ENCODE data around the gene CKLF. TPM values are rescaled to one million over a fixed set of nuclear protein-coding genes. Genes with fewer than 3 reads are reported as not detected.

Gene CKLF
- total and polyA plus RNA-seq, 2 donors: 53.8 to 126 TPM

- H3K27ac ChIP-seq (ENCODE audit: low read depth in 1 of 2, low read length in 1 of 2): no peak overlapping the region
- no peaks in the 10 kb centered on the region for H3K9me3 ChIP-seq (ENCODE audit: control insufficient read depth in 2 of 2, insufficient read depth in 1 of 2, low read length in 1 of 2)
- peaks cover 0 to 18% of the 10 kb centered on the region in 2 donors for H3K27me3 ChIP-seq (ENCODE audit: control insufficient read depth in 2 of 2, insufficient read depth in 1 of 2, low read length in 1 of 2)
- DNase-seq (ENCODE audit: low read depth in 6 of 9, low spot score in 9 of 9): no peak
- WGBS: 96% methylated on average over 4 of the region's 4 CpGs
- no peak overlapping the region for H3K4me3 ChIP-seq (ENCODE audit: low read length in 2 of 2)
- H3K4me1 ChIP-seq (ENCODE audit: control insufficient read depth in 2 of 2, insufficient read depth in 2 of 2, low read length in 2 of 2): peaks cover 17 to 33% of the 10 kb centered on the region in 2 donors
- H3K36me3 ChIP-seq (ENCODE audit: control insufficient read depth in 2 of 2, insufficient read depth in 2 of 2, low read length in 1 of 2): no peaks in the 10 kb centered on the region
Observed at GRCh38 chr16:66580605-66581209, 28.3 kb downstream of the CKLF start.

- no peak for DNase-seq (ENCODE audit: low read depth in 6 of 9, low spot score in 9 of 9)
- H3K4me1 ChIP-seq (ENCODE audit: control insufficient read depth in 2 of 2, insufficient read depth in 2 of 2, low read length in 2 of 2): peaks cover 20 to 40% of the 10 kb centered on the region in 2 donors
- 83% methylated on average over 3 of the region's 3 CpGs for WGBS
- H3K36me3 ChIP-seq (ENCODE audit: control insufficient read depth in 2 of 2, insufficient read depth in 2 of 2, low read length in 1 of 2): no peaks in the 10 kb centered on the region
- H3K9me3 ChIP-seq (ENCODE audit: control insufficient read depth in 2 of 2, insufficient read depth in 1 of 2, low read length in 1 of 2): no peaks in the 10 kb centered on the region
- H3K4me3 ChIP-seq (ENCODE audit: low read length in 2 of 2): no peak overlapping the region
- peaks cover 0 to 18% of the 10 kb centered on the region in 2 donors for H3K27me3 ChIP-seq (ENCODE audit: control insufficient read depth in 2 of 2, insufficient read depth in 1 of 2, low read length in 1 of 2)
- no peak overlapping the region for H3K27ac ChIP-seq (ENCODE audit: low read depth in 1 of 2, low read length in 1 of 2)
Observed at GRCh38 chr16:66581246-66581952, 29.0 kb downstream of the CKLF start.

- DNase-seq (ENCODE audit: low read depth in 6 of 9, low spot score in 9 of 9): no peak
- H3K4me3 ChIP-seq (ENCODE audit: low read length in 2 of 2): no peak overlapping the region
- no peaks in the 10 kb centered on the region for H3K27me3 ChIP-seq (ENCODE audit: control insufficient read depth in 2 of 2, insufficient read depth in 1 of 2, low read length in 1 of 2)
- H3K27ac ChIP-seq (ENCODE audit: low read depth in 1 of 2, low read length in 1 of 2): peak overlapping the region in 1 of 2 donors; percentile 17
- peaks cover 21 to 47% of the 10 kb centered on the region in 2 donors for H3K4me1 ChIP-seq (ENCODE audit: control insufficient read depth in 2 of 2, insufficient read depth in 2 of 2, low read length in 2 of 2)
- no peaks in the 10 kb centered on the region for H3K36me3 ChIP-seq (ENCODE audit: control insufficient read depth in 2 of 2, insufficient read depth in 2 of 2, low read length in 1 of 2)
- WGBS: 38% methylated on average over 10 of the region's 10 CpGs
- no peaks in the 10 kb centered on the region for H3K9me3 ChIP-seq (ENCODE audit: control insufficient read depth in 2 of 2, insufficient read depth in 1 of 2, low read length in 1 of 2)
Observed at GRCh38 chr16:66585481-66586239, 33.3 kb downstream of the CKLF start.

GRCh38 chr16:66587881-66588600 is 35.7 kb downstream of the CKLF start:
- Histone ChIP-seq H3K27ac (ENCODE audit: low read depth in 1 of 2, low read length in 1 of 2) (no peak overlapping the region), H3K9me3 (ENCODE audit: control insufficient read depth in 2 of 2, insufficient read depth in 1 of 2, low read length in 1 of 2) (no peaks in the 10 kb centered on the region), H3K27me3 (ENCODE audit: control insufficient read depth in 2 of 2, insufficient read depth in 1 of 2, low read length in 1 of 2) (no peaks in the 10 kb centered on the region), H3K4me1 (ENCODE audit: control insufficient read depth in 2 of 2, insufficient read depth in 2 of 2, low read length in 2 of 2) (peaks cover 19 to 50% of the 10 kb centered on the region in 2 donors), H3K36me3 (ENCODE audit: control insufficient read depth in 2 of 2, insufficient read depth in 2 of 2, low read length in 1 of 2) (no peaks in the 10 kb centered on the region), H3K4me3 (ENCODE audit: low read length in 2 of 2) (no peak overlapping the region)
- WGBS: 32% methylated on average over 7 of the region's 7 CpGs
- DNase-seq (ENCODE audit: low read depth in 6 of 9, low spot score in 9 of 9): peak in 1 of 9 donors; percentile 35

- DNase-seq (ENCODE audit: low read depth in 6 of 9, low spot score in 9 of 9): peak in 4 of 9 donors; percentile 29 to 73 (median 52)
- 71% methylated on average over 8 of the region's 8 CpGs for WGBS
- no peak overlapping the region for H3K27ac ChIP-seq (ENCODE audit: low read depth in 1 of 2, low read length in 1 of 2)
- H3K4me3 ChIP-seq (ENCODE audit: low read length in 2 of 2): no peak overlapping the region
- no peaks in the 10 kb centered on the region for H3K36me3 ChIP-seq (ENCODE audit: control insufficient read depth in 2 of 2, insufficient read depth in 2 of 2, low read length in 1 of 2)
- peaks cover 19 to 50% of the 10 kb centered on the region in 2 donors for H3K4me1 ChIP-seq (ENCODE audit: control insufficient read depth in 2 of 2, insufficient read depth in 2 of 2, low read length in 2 of 2)
- no peaks in the 10 kb centered on the region for H3K9me3 ChIP-seq (ENCODE audit: control insufficient read depth in 2 of 2, insufficient read depth in 1 of 2, low read length in 1 of 2)
- no peaks in the 10 kb centered on the region for H3K27me3 ChIP-seq (ENCODE audit: control insufficient read depth in 2 of 2, insufficient read depth in 1 of 2, low read length in 1 of 2)
Observed at GRCh38 chr16:66588981-66589713, 36.8 kb downstream of the CKLF start.

GRCh38 chr16:66590322-66590721 is 37.9 kb downstream of the CKLF start:
- Histone ChIP-seq H3K27me3 (ENCODE audit: control insufficient read depth in 2 of 2, insufficient read depth in 1 of 2, low read length in 1 of 2) (no peaks in the 10 kb centered on the region), H3K4me1 (ENCODE audit: control insufficient read depth in 2 of 2, insufficient read depth in 2 of 2, low read length in 2 of 2) (peaks cover 19 to 50% of the 10 kb centered on the region in 2 donors), H3K9me3 (ENCODE audit: control insufficient read depth in 2 of 2, insufficient read depth in 1 of 2, low read length in 1 of 2) (no peaks in the 10 kb centered on the region), H3K4me3 (ENCODE audit: low read length in 2 of 2) (peak overlapping the region; percentile 19 to 35), H3K27ac (ENCODE audit: low read depth in 1 of 2, low read length in 1 of 2) (peak overlapping the region; percentile 18 to 44), H3K36me3 (ENCODE audit: control insufficient read depth in 2 of 2, insufficient read depth in 2 of 2, low read length in 1 of 2) (no peaks in the 10 kb centered on the region)
- WGBS: 2% methylated on average over 8 of the region's 8 CpGs
- DNase-seq (ENCODE audit: low read depth in 6 of 9, low spot score in 9 of 9): peak in 7 of 9 donors; percentile 41 to 85 (median 67)

GRCh38 chr16:66591018-66591417 is 38.6 kb downstream of the CKLF start:
- no peak overlapping the region for H3K4me3 ChIP-seq (ENCODE audit: low read length in 2 of 2)
- no peak for DNase-seq (ENCODE audit: low read depth in 6 of 9, low spot score in 9 of 9)
- 98% methylated on average over 4 of the region's 4 CpGs for WGBS
- H3K36me3 ChIP-seq (ENCODE audit: control insufficient read depth in 2 of 2, insufficient read depth in 2 of 2, low read length in 1 of 2): no peaks in the 10 kb centered on the region
- no peaks in the 10 kb centered on the region for H3K27me3 ChIP-seq (ENCODE audit: control insufficient read depth in 2 of 2, insufficient read depth in 1 of 2, low read length in 1 of 2)
- no peaks in the 10 kb centered on the region for H3K9me3 ChIP-seq (ENCODE audit: control insufficient read depth in 2 of 2, insufficient read depth in 1 of 2, low read length in 1 of 2)
- H3K27ac ChIP-seq (ENCODE audit: low read depth in 1 of 2, low read length in 1 of 2): no peak overlapping the region
- peaks cover 13 to 43% of the 10 kb centered on the region in 2 donors for H3K4me1 ChIP-seq (ENCODE audit: control insufficient read depth in 2 of 2, insufficient read depth in 2 of 2, low read length in 2 of 2)

GRCh38 chr16:66592241-66592640 is 39.9 kb downstream of the CKLF start:
- no peaks in the 10 kb centered on the region for H3K27me3 ChIP-seq (ENCODE audit: control insufficient read depth in 2 of 2, insufficient read depth in 1 of 2, low read length in 1 of 2)
- no peak for DNase-seq (ENCODE audit: low read depth in 6 of 9, low spot score in 9 of 9)
- H3K4me1 ChIP-seq (ENCODE audit: control insufficient read depth in 2 of 2, insufficient read depth in 2 of 2, low read length in 2 of 2): peaks cover 12 to 31% of the 10 kb centered on the region in 2 donors
- H3K9me3 ChIP-seq (ENCODE audit: control insufficient read depth in 2 of 2, insufficient read depth in 1 of 2, low read length in 1 of 2): no peaks in the 10 kb centered on the region
- H3K27ac ChIP-seq (ENCODE audit: low read depth in 1 of 2, low read length in 1 of 2): no peak overlapping the region
- H3K36me3 ChIP-seq (ENCODE audit: control insufficient read depth in 2 of 2, insufficient read depth in 2 of 2, low read length in 1 of 2): no peaks in the 10 kb centered on the region
- WGBS: 97% methylated on average over 3 of the region's 3 CpGs
- no peak overlapping the region for H3K4me3 ChIP-seq (ENCODE audit: low read length in 2 of 2)
